HG03025 (cell line): ENCODE measurements around the gene TAF11L10.
"Not testable (repeated sequence)": the region's sequence is repeated elsewhere in the genome, so short reads cannot be mapped to it uniquely, and the experiment has no call there.

ENCODE experiments used
- ATAC-seq: cut with Tn5 transposase; IDR thresholded peaks from one replicate; pipeline ENCODE4 v1.9.1; 2021; ENCODE audit warnings: mild to moderate bottlenecking, moderate library complexity; ENCODE audit not compliant: unreplicated experiment, low FRiP score

TAF11L10 gene

DNA sequence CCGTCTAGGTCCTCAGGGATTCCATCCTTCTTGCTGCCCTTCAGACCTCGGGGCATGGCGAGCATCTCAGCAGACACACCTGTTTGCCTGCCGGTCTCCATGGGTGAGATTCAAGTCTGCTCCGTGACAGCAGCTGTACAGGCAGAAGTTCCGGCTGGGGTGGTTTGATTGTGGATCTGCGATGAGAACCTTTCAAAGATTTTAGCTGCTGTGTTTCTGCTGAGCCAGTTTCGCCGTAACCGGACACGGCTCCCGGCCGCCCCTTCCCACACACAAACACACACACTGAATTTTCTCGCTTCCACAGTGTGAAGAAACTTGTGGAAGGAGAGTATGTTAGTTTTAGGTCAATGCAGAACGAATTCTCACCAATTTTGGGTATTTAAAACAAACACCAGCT, at the start of gene TAF11L10:
TSS of gene TAF11L10 (minus strand) at position 101 of the 400 bp plus-strand sequence.
- not testable (repeated sequence) for ATAC-seq

DNA sequence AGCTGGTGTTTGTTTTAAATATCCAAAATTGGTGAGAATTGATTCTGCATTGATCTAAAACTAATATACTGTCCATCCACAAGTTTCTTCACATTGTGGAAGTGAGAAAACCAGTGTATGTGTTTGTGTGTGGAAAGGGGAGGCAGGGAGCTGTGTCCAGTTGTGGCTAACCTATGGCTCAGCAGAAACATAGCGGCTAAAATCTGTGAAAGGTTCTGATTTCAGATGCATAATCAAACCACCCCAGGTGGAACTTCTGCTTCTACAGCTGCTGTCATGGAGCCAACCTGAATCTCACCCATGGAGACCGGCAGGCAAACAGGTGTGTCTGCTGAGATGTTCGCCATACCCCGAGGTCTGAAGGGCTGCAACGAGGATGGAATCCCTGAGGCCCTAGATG, 36.5 kb upstream of the TAF11L10 start, which contains the start of gene TAF11L14:
TSS of gene TAF11L14 (plus strand) at position 301 of the 400 bp plus-strand sequence.
- no peak for ATAC-seq

DNA sequence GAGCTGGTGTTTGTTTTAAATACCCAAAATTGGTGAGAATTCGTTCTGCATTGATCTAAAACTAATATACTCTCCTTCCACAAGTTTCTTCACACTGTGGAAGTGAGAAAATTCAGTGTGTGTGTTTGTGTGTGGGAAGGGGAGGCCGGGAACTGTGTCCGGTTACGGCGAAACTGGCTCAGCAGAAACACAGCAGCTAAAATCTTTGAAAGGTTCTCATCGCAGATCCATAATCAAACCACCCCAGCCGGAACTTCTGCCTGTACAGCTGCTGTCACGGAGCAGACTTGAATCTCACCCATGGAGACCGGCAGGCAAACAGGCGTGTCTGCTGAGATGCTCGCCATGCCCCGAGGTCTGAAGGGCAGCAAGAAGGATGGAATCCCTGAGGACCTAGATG, 34.2 kb upstream of the TAF11L10 start, which contains the start of gene TAF11L13:
TSS of gene TAF11L13 (plus strand) at position 301 of the 400 bp plus-strand sequence.
- ATAC-seq, result not testable (repeated sequence)

DNA sequence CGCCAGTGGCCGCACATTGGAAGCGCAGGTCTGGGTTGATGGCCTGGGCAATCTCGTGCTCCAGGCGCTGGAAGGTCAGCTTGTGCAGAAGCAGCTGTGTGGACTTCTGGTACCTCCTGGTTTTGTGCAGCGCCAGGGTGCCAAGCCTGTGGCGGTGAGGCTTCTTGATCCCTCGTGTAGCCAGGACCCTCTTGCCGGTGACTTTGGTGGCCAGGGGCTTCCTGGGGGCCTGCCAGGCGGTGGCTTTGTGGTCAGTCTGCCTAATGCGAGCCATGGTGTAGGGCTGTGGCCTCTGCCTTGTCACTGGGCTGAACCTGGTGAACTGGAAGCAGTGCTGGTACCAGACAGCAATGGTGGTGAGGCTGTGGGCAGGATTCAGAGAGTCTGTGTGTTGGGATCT, 28.1 kb upstream of the TAF11L10 start:
- ATAC-seq, result no peak

DNA sequence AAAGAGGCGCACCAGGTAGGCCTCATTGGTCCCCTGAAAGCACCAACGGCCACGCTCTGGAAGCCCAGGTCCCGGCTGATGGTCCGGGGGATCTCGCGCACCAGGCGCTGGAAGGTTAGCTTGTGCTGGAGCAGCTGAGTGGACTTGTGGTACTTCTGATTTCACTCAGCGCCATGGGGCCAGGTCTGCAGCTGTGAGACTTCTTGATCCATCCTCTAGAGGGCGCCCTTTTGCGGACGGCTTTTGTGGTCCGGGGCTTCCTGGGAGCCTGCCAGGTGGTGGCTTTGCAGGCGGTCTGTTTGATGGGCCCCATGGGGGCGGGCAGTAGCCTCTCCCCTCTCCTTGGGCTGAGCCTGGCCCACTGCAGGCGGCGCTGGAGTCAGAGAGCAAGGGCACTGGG, 23.0 kb upstream of the TAF11L10 start:
- no peak for ATAC-seq

DNA sequence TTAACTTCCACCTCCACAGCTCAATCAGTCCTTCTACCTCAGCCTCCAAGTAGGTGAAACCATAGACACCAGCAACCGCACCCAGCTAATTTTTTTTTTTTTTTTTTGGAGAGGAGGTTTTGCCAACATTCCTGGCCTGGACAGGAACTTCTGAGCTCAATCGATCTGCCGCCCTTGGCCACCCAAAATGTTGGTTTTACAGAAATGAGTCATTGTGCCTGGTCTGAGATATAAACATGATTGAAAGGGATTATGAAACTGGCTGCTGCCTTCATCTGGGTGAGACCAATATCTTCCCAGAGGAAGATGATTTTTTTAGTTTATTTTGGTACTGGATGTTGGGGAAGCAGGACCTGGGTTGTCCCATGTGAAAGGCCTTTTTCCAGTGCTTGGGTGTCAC, 21.7 kb upstream of the TAF11L10 start:
- no peak for ATAC-seq

DNA sequence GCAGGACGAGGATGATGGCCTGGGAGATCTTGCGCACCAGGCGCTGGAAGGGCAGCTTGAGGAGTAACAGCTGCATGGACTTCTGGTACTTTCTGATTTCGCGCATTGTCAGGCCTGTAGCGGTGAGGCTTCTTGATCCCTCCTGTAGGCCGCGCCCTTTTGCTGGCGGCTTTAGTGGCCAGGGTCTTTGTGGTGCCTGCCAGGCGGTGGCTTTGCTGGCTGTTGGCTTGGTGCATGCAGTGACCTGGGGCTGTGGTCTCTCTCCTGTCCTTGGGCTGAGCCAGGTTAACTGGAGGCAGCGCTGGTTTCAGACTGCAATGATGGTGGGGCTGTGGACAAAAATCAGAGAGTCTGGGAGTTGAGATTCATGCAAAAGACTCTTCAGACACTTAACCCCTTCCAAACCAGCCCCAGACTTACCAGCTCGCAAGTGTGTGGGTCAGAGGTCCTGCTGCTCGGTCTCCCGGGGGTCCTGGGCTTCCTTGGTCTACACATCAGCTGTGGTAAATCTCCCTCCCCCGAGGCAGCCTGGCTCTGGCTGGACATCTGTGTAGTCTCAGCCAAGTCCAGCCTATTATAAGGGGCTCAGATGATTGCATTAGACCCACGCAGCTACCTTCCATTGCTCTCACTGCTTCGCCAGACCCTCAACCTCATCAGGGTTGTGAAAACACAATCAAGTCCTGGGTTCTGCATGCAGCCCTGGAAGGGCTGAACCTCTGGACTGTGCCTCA, 17.4 kb upstream of the TAF11L10 start:
- ATAC-seq, result no peak

DNA sequence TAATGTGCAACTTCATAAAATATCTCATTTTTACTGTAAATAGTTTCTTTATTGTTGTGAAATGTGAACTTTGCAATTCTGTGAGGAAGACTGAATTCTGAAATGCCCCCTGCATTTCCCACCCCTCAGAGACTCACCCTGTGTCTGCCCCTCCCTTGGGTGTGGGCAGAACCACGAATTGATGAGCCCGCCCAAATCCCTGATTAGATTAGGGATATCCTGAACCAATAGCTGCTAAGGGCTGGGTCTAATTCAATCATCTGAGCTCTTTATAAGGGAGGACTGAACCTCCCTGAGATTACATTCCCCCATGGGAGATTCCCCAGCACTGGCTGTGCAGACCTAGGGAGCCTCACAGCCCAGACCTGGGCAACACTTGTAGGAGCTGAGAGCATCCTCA, 12.5 kb upstream of the TAF11L10 start, which contains the start of gene TAF11L12:
TSS of gene TAF11L12 (plus strand) at position 301 of the 400 bp plus-strand sequence.
- ATAC-seq, result not testable (repeated sequence)

DNA sequence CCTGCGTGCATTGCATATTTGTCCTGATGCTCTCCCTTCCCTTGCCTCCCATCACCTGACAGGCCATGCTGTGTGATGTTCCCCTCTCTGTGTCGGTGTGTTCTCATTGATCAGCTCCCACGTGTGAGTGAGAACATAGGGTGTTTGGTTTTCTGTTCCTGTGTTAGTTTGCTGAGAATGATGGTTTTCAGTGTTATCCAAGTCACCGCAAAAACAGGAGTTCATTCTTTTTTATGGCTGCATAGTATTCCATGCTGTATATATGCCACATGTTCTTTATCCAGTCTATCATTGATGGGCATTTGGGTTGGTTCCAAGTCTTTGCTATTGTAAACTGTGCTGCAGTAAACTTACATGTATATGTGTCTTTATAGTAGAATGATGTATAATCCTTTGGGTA, 9.8 kb upstream of the TAF11L10 start:
- not testable (repeated sequence) for ATAC-seq

DNA sequence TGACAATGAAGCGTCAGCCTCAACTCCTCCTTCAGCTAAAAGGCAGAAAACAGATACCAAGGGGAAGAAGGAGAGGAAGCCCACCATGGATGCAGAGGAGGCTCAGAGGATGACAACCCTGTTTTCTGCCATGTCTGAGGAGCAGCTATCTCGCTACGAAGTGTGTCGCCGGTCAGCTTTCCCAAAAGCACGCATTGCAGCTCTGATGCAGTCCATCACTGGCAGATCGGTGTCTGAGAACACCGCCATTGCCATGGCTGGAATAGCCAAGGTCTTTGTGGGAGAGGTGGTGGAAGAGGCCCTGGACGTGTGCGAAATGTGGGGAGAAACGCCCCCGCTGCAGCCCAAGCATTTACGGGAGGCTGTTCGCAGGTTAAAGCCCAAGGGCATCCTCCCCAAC, 7.3 kb upstream of the TAF11L10 start:
- no peak for ATAC-seq

DNA sequence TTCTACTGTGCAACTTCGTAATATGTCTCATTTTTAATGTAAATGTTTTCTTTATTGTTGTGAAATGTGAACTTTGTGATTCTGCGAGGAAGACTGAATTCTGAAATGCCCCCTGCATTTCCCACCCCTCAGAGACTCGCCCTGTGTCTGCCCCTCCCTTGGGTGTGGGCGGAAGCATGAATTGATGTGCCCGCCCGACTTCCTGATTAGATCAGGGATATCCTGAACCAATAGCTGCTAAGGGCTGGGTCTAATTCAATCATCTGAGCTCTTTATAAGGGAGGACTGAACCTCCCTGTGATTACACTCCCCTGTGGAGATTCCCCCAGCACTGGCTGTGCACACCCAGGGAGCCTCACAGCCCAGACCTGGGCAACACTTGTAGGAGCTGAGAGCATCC, 6.3 kb upstream of the TAF11L10 start, which contains the start of gene TAF11L11:
TSS of gene TAF11L11 (plus strand) at position 304 of the 400 bp plus-strand sequence.
- ATAC-seq, result not testable (repeated sequence)

DNA sequence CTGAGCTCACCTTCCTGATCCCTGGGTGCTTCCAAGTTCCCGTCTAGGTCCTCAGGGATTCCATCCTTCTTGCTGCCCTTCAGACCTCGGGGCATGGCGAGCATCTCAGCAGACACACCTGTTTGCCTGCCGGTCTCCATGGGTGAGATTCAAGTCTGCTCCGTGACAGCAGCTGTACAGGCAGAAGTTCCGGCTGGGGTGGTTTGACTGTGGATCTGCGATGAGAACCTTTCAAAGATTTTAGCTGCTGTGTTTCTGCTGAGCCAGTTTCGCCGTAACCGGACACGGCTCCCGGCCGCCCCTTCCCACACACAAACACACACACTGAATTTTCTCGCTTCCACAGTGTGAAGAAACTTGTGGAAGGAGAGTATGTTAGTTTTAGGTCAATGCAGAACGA, 3.4 kb downstream of the TAF11L10 start, which contains the start of gene TAF11L9:
TSS of gene TAF11L9 (minus strand) at position 140 of the 400 bp plus-strand sequence.
- ATAC-seq, result not testable (repeated sequence)

DNA sequence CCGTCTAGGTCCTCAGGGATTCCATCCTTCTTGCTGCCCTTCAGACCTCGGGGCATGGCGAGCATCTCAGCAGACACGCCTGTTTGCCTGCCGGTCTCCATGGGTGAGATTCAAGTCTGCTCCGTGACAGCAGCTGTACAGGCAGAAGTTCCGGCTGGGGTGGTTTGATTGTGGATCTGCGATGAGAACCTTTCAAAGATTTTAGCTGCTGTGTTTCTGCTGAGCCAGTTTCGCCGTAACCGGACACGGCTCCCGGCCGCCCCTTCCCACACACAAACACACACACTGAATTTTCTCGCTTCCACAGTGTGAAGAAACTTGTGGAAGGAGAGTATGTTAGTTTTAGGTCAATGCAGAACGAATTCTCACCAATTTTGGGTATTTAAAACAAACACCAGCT, 6.8 kb downstream of the TAF11L10 start, which contains the start of gene TAF11L8:
TSS of gene TAF11L8 (minus strand) at position 101 of the 400 bp plus-strand sequence.
- not testable (repeated sequence) for ATAC-seq

DNA sequence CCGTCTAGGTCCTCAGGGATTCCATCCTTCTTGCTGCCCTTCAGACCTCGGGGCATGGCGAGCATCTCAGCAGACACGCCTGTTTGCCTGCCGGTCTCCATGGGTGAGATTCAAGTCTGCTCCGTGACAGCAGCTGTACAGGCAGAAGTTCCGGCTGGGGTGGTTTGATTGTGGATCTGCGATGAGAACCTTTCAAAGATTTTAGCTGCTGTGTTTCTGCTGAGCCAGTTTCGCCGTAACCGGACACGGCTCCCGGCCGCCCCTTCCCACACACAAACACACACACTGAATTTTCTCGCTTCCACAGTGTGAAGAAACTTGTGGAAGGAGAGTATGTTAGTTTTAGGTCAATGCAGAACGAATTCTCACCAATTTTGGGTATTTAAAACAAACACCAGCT, 12.0 kb downstream of the TAF11L10 start, which contains the start of gene TAF11L7:
TSS of gene TAF11L7 (minus strand) at position 101 of the 400 bp plus-strand sequence.
- ATAC-seq, result not testable (repeated sequence)
